ENCODE results near the gene UBE2O. TPM values are rescaled to one million over a fixed set of nuclear protein-coding genes. Genes with fewer than 3 reads are reported as not detected.

The UBE2O gene
- total RNA-seq, 1 donor from 2014 or later = 19.3 TPM

- no peak overlapping the region for H3K27ac ChIP-seq
- no peaks in the 10 kb centered on the region for H3K9me3 ChIP-seq
- intact Hi-C loops (cut with DNase I) = no loop called here
- ATAC-seq (no peak), DNase-seq (no peak)
- no peaks in the 10 kb centered on the region for H3K27me3 ChIP-seq
- H3K4me1 ChIP-seq = peaks cover 22% of the 10 kb centered on the region
- no peaks in the 10 kb centered on the region for H3K36me3 ChIP-seq
- no peak for TF ChIP-seq CTCF (IDR thresholded peaks at IDR 0.05)
- no peak overlapping the region for H3K4me3 ChIP-seq
Measured at GRCh38 chr17:76444518-76445311, 8.2 kb downstream of the UBE2O start.

GRCh38 chr17:76442341-76443338 lies 10.3 kb downstream of the UBE2O start:
- Histone ChIP-seq H3K36me3 (no peaks in the 10 kb centered on the region), H3K27me3 (no peaks in the 10 kb centered on the region), H3K4me1 (peaks cover 21% of the 10 kb centered on the region), H3K4me3 (no peak overlapping the region), H3K9me3 (no peaks in the 10 kb centered on the region), H3K27ac (no peak overlapping the region)
- TF ChIP-seq CTCF (IDR thresholded peaks at IDR 0.05) = no peak
- DNase-seq = no peak
- ATAC-seq = no peak
- intact Hi-C loops (cut with DNase I) = no loop called here

GRCh38 chr17:76441686-76442340 lies 11.1 kb downstream of the UBE2O start:
- ATAC-seq = no peak
- H3K4me3 ChIP-seq = no peak overlapping the region
- TF ChIP-seq CTCF (IDR thresholded peaks at IDR 0.05) = no peak

GRCh38 chr17:76440751-76441362 lies 12.1 kb downstream of the UBE2O start:
- Histone ChIP-seq H3K9me3 (no peaks in the 10 kb centered on the region), H3K27me3 (no peaks in the 10 kb centered on the region), H3K27ac (no peak overlapping the region), H3K4me1 (peaks cover 3% of the 10 kb centered on the region), H3K36me3 (no peaks in the 10 kb centered on the region), H3K4me3 (no peak overlapping the region)
- intact Hi-C loops (cut with DNase I) = no loop called here
- no peak for DNase-seq
- TF ChIP-seq CTCF (IDR thresholded peaks at IDR 0.05) = no peak
- ATAC-seq = no peak

More at GRCh38 chr17:76441686-76442340, 11.1 kb downstream of the UBE2O start:
- peaks cover 12% of the 10 kb centered on the region for H3K4me1 ChIP-seq
- no peaks in the 10 kb centered on the region for H3K27me3 ChIP-seq
- intact Hi-C loops (cut with DNase I) = no loop called here
- no peak overlapping the region for H3K27ac ChIP-seq
- no peaks in the 10 kb centered on the region for H3K9me3 ChIP-seq
- no peaks in the 10 kb centered on the region for H3K36me3 ChIP-seq
- no peak for DNase-seq

- Histone ChIP-seq H3K27me3 (no peaks in the 10 kb centered on the region), H3K9me3 (no peaks in the 10 kb centered on the region), H3K27ac (no peak overlapping the region), H3K4me3 (no peak overlapping the region), H3K36me3 (no peaks in the 10 kb centered on the region), H3K4me1 (no peaks in the 10 kb centered on the region)
- TF ChIP-seq CTCF (IDR thresholded peaks at IDR 0.05) = no peak
- no peak for ATAC-seq
- intact Hi-C loops (cut with DNase I) = no loop called here
- no peak for DNase-seq
Measured at GRCh38 chr17:76439314-76439928, 13.5 kb downstream of the UBE2O start.
